Gastroesophageal sphincter (tissue), 3 donors: ENCODE data around the gene MYO15B.

Experiments
- CTCF ChIP-seq, 4 experiments: fragments of 200-600 bp in 2 of 4; fragments of 450-650 bp in 2 of 4; sonication (generic) in 1 of 4; IDR thresholded peaks; one replicate each; pipeline ENCODE4 v1.5.1; 2017 to 2019; ENCODE audit warnings: antibody characterized with exemption in 4 of 4, mild to moderate bottlenecking in 2 of 4, moderate library complexity in 2 of 4
- POLR2A ChIP-seq, 2 donors: fragments of 450-650 bp; IDR thresholded peaks; one replicate each; pipeline ENCODE4 v1.6.1; 2017; ENCODE audit warnings: antibody characterized with exemption in 2 of 2, mild to moderate bottlenecking in 2 of 2, moderate library complexity in 1 of 2

- TF ChIP-seq CTCF (IDR thresholded peaks at IDR 0.05) (peak in 3 of 4 experiments; percentile 51 to 69 (median 57)), POLR2A (IDR thresholded peaks at IDR 0.05) (no peak)
Measured at GRCh38 chr17:75633486-75634375, 46.1 kb downstream of the MYO15B start.
